Epithelial cell of proximal tubule (primary cell): ENCODE data around the gene KRTAP4-3. TPM values are rescaled to one million over a fixed set of nuclear protein-coding genes. Genes with fewer than 3 reads are reported as not detected.
"Not testable (repeated sequence)": the region's sequence is repeated elsewhere in the genome, so short reads cannot be mapped to it uniquely, and the experiment has no call there.

ENCODE experiments used
- DNase-seq: peaks from one replicate; pipeline ENCODE4 v3.0.0-alpha.2; 2011; ENCODE audit warnings: low read depth
- H3K4me3 ChIP-seq: 2 replicates; pipeline ENCODE4 v1.5.1; 2011; ENCODE audit warnings: low read depth, mild to moderate bottlenecking, low read length
- total RNA-seq: library from RNA; depleted of rRNA; stranded (reverse); fragments of >200 nt; gene quantifications from 2 replicates; pipeline ENCODE4 v1.2.3, GENCODE V29; 2015
- TF ChIP-seq, protein P1 (sequence below): conservative IDR thresholded peaks from 2 replicates; pipeline ENCODE4 v1.5.1; 2012; ENCODE audit warnings: low read depth, mild to moderate bottlenecking, low read length

Gene KRTAP4-3
- total RNA-seq, 1 donor from 2014 or later, result not detected

DNA sequence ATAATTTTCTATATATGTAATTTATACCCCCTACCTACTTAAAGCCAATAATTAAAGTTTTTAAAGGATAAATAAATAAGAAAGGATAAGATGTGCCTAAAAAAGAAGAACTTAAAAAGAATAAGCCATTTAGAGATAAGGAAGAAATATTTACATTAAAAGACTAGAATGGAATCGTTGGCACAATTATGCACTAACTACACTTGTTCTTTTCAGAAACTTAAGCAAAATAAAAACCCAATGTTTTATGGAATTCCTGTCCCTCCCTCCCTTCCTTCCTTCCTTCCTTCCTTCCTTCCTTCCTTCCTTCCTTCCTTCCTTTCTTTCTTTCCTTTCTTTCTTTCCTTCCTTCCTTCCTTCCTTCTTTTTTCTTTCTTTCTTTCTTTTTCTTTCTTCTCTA is 23.2 kb downstream of the KRTAP4-3 start:
- no peak overlapping the region for H3K4me3 ChIP-seq
- TF ChIP-seq, protein P1, sequence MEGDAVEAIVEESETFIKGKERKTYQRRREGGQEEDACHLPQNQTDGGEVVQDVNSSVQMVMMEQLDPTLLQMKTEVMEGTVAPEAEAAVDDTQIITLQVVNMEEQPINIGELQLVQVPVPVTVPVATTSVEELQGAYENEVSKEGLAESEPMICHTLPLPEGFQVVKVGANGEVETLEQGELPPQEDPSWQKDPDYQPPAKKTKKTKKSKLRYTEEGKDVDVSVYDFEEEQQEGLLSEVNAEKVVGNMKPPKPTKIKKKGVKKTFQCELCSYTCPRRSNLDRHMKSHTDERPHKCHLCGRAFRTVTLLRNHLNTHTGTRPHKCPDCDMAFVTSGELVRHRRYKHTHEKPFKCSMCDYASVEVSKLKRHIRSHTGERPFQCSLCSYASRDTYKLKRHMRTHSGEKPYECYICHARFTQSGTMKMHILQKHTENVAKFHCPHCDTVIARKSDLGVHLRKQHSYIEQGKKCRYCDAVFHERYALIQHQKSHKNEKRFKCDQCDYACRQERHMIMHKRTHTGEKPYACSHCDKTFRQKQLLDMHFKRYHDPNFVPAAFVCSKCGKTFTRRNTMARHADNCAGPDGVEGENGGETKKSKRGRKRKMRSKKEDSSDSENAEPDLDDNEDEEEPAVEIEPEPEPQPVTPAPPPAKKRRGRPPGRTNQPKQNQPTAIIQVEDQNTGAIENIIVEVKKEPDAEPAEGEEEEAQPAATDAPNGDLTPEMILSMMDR, result no peak
- DNase-seq, result no peak

DNA sequence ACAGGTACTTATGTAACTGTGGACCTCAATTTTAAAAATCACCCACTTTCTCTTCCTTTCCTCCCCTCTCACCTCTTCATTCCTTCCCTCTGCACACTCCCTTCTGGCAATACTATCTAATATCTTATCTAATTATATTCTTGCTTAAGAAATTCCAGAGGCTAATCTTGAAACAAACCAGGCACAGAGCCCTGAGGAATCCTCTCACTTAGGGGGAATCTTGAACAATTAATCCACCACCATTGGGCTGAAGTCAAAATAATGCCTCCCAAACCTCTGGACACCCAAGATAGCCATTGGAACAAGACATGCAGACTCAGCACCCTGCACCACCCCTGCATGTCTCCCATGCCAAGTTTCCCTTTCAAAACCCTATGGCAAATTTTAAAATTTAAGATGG is 26.7 kb downstream of the KRTAP4-3 start:
- DNase-seq, result no peak
- TF ChIP-seq, protein P1, result no peak
- no peak overlapping the region for H3K4me3 ChIP-seq

DNA sequence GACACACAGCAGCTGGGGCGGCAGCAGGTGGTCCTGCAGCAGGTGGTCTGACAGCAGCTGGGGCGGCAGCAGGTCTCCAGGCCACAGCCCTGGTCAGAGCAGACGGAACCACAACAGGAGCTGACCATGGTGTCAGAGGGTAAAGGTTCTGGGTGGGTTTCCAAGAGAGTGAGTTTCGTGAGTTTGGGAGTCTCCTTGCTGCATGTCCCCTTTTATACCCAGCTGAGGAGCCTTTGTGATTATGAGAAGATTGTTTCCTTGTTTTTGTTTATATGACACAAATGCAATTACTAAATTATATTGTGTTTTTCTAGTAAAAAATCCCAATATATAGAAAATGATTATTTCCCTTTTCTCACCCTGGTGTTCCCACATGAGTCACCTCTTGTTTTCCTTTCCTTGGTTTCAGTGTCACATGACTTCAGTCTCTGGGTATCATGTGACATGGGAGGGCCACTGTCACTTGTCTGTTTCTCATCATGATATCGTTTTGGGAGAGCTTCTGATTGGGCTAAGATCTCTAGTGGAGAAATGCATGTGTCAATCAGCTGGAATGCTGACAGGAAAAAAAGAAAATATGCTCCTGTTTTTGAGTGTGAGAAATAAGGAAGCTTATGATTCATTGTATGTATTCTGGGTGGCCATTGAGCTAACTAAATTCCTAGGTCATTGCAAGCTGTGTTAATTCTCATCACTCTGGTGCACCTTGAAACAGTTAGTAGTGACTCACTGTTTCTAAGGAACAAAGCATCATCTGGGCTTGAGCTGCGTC is 27.5 kb downstream of the KRTAP4-3 start, which contains the start of gene KRTAP4-6:
TSS of gene KRTAP4-6 (minus strand) at position 185 of the 772 bp plus-strand sequence. CDS start at position 128, 57 bp downstream.
- TF ChIP-seq, protein P1, result no peak
- no peak within 1 kb of the TSS for H3K4me3 ChIP-seq
- peak; percentile 76 for DNase-seq

DNA sequence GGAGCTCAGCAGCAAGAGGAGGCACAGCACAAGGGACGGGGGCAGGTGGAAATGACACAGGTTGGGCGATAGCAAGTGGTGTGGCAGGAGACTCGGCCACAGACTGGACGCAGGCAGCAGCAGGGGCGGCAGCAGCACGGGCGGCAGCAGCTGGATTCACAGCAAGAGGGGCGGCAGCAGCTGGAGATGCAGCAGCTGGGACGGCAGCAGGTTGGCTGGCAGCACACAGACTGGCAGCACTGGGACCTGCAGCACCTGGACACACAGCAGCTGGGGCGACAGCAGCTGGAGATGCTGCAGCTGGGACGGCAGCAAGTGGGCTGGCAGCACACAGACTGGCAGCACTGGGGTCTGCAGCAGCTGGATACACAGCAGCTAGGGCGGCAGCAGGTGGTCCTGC is 28.2 kb downstream of the KRTAP4-3 start:
- not testable (repeated sequence) for H3K4me3 ChIP-seq, DNase-seq

DNA sequence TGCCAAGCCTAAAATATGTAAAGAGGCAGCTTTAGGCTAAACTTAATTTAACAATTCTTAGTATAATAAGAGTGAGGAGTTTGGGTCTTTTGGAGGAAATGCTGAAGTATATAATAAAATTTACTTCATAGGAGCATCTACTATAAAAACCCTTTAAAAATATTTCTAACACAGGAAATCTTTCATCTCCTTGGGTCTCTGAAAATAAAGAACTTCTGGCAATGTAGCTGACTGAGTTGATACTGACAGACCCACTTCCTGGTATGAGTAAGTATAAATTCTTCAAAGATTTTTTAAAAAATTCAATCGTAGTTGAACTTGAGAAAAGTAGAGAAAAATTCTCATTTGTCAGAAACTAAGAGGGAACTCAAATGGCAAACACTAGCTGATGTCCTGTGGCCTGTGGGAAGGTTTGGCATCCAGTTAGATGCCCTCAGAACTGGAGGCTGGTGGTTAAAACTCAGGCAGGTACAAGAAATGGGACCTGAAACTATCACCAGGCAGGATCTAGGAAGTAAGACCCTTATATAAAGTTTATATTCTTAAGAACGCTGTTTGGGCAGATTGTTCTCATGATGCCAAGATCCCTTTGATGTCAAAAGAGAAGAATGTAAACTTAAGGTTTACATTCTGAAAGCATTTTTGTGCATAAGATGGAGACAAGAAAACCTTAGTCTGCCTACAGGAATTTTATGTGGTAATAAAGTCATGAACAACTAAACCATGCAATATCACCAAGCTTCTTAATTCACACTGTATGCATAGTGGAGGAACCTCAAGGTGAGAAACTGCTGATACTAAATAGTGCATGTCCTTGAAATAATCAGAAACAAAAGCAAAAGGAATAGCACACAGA is 33.9 kb downstream of the KRTAP4-3 start:
- TF ChIP-seq, protein P1, result no peak
- H3K4me3 ChIP-seq, result no peak overlapping the region
- no peak for DNase-seq

DNA sequence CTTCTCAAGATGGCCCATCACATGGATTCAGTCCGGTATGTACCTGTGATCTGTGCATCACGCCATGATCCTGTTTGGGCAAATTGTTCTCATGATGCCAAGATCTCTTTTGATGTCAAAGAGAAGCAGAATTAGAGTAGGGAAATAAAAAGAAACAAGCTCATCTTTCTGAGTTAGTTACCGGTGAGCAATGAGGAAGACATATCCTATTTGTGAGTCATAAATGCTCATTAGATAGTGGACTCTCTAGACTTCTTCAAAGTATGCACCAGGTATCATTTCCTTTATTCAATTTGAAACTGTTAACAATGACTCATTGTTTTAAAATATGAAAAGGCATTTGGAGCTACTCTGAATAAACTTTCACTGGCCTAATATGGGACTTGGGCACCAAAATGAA is 36.0 kb downstream of the KRTAP4-3 start:
- no peak overlapping the region for H3K4me3 ChIP-seq
- no peak for DNase-seq
- TF ChIP-seq, protein P1, result no peak

DNA sequence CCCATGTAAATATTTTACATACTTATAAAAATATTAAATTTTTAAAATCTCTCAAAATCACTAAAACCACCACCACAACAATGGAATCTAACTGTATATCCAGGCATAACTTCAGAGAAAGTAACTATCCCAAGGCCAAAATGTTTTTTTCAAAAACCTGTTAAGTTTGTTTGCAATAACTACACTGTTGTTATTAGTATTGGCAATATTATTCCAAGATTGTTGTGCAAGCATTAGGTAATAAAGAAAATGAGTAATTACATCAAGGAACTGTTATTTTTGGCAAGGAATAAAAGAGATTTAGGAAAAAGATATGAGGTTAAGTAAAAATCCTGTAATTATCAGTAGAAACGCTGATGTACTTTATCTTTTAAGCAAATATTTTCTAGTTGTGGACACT is 40.6 kb downstream of the KRTAP4-3 start:
- DNase-seq, result no peak
- TF ChIP-seq, protein P1, result no peak

More for the DNA sequence above, 40.6 kb downstream of the KRTAP4-3 start:
- H3K4me3 ChIP-seq, result no peak overlapping the region
